NCI-H146 treated with DMSO at 0.1 percent for 48 hours (cell line): ENCODE results near the gene PCSK5.

Experiments used
- DNase-seq: peaks from one replicate; lab custom pipeline; 2025; ENCODE audit not compliant: unreplicated experiment; lab: John Stamatoyannopoulos, UW

PCSK5 gene

GRCh38 chr9:76176171-76176570, 285.7 kb downstream of the PCSK5 start:
- DNase-seq: no peak

GRCh38 chr9:76177931-76178330, 287.5 kb downstream of the PCSK5 start:
- no peak for DNase-seq

- no peak for DNase-seq
Measured at GRCh38 chr9:76180541-76180940, 290.1 kb downstream of the PCSK5 start.

GRCh38 chr9:76181020-76181641, 290.7 kb downstream of the PCSK5 start:
- DNase-seq: peak; percentile 45

GRCh38 chr9:76181781-76182180, 291.3 kb downstream of the PCSK5 start:
- DNase-seq: no peak

GRCh38 chr9:76185432-76185831, 295.0 kb downstream of the PCSK5 start:
- no peak for DNase-seq

GRCh38 chr9:76188286-76188685, 297.8 kb downstream of the PCSK5 start:
- no peak for DNase-seq

- DNase-seq: no peak
Measured at GRCh38 chr9:76188905-76189304, 298.4 kb downstream of the PCSK5 start.

GRCh38 chr9:76191493-76191892, 301.0 kb downstream of the PCSK5 start:
- DNase-seq: no peak

- DNase-seq: no peak
Measured at GRCh38 chr9:76192013-76192412, 301.5 kb downstream of the PCSK5 start.

GRCh38 chr9:76194896-76195295, 304.4 kb downstream of the PCSK5 start:
- no peak for DNase-seq

GRCh38 chr9:76198336-76198735, 307.9 kb downstream of the PCSK5 start:
- no peak for DNase-seq

- DNase-seq: no peak
Measured at GRCh38 chr9:76200315-76200714, 309.8 kb downstream of the PCSK5 start.

- DNase-seq: no peak
Measured at GRCh38 chr9:76200745-76201144, 310.3 kb downstream of the PCSK5 start.

- DNase-seq: no peak
Measured at GRCh38 chr9:76203373-76203772, 312.9 kb downstream of the PCSK5 start.

- no peak for DNase-seq
Measured at GRCh38 chr9:76206821-76207220, 316.3 kb downstream of the PCSK5 start.

GRCh38 chr9:76213751-76214150, 323.3 kb downstream of the PCSK5 start:
- no peak for DNase-seq

GRCh38 chr9:76215066-76215465, 324.6 kb downstream of the PCSK5 start:
- DNase-seq: no peak

GRCh38 chr9:76216161-76216649, 325.7 kb downstream of the PCSK5 start:
- DNase-seq: no peak

- no peak for DNase-seq
Measured at GRCh38 chr9:76218117-76218885, 327.8 kb downstream of the PCSK5 start.

- no peak for DNase-seq
Measured at GRCh38 chr9:76218886-76219445, 328.5 kb downstream of the PCSK5 start.

- DNase-seq: no peak
Measured at GRCh38 chr9:76219560-76220151, 329.2 kb downstream of the PCSK5 start.
